Measurements from ENCODE around the gene SYPL2. TPM values are rescaled to one million over a fixed set of nuclear protein-coding genes. Genes with fewer than 3 reads are reported as not detected.
A peak's percentile ranks its signal among the peaks of the same experiment; 100 is the strongest.

The SYPL2 gene
- total RNA-seq, 1 donor from 2014 or later: 1.1 TPM

DNA sequence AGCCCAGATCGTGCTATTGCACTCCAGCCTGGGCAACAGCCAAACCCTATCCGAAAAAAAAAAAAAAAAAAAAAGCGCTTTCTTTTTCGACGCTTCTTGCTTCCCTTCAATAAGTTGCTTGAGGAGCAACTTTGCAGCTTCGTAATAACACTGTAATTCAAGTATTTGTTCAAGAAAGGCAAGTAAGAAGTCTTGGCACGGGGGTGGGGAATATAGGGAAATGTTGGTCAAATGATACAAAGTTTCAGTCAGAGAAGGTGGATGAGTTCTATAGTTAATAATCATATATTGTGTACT lies 39.2 kb upstream of the SYPL2 start:
- TF ChIP-seq CTCF (IDR thresholded peaks at IDR 0.05; ENCODE audit: unreplicated experiment): no peak
- Mint-ChIP-seq H3K27ac (peak overlapping the region; percentile 47), H3K4me1 (ENCODE audit: low read depth) (peaks cover 22% of the 10 kb centered on the region), H3K9me3 (ENCODE audit: low read depth) (no peaks in the 10 kb centered on the region), H3K4me3 (ENCODE audit: low read depth) (peak overlapping the region; percentile 92), H3K36me3 (ENCODE audit: insufficient read depth) (peaks cover 1% of the 10 kb centered on the region), H3K27me3 (no peaks in the 10 kb centered on the region)
- no peak for DNase-seq (ENCODE audit: low spot score, unreplicated experiment)

GRCh38 chr1:109432336-109432735 lies 34.0 kb upstream of the SYPL2 start:
- Mint-ChIP-seq H3K9me3 (ENCODE audit: low read depth) (peaks cover 11% of the 10 kb centered on the region), H3K4me1 (ENCODE audit: low read depth) (peaks cover 6% of the 10 kb centered on the region), H3K27me3 (peaks cover 8% of the 10 kb centered on the region), H3K36me3 (ENCODE audit: insufficient read depth) (no peaks in the 10 kb centered on the region), H3K27ac (no peak overlapping the region), H3K4me3 (ENCODE audit: low read depth) (no peak overlapping the region)
- no peak for DNase-seq (ENCODE audit: low spot score, unreplicated experiment)
- no peak for TF ChIP-seq CTCF (IDR thresholded peaks at IDR 0.05; ENCODE audit: unreplicated experiment)

DNA sequence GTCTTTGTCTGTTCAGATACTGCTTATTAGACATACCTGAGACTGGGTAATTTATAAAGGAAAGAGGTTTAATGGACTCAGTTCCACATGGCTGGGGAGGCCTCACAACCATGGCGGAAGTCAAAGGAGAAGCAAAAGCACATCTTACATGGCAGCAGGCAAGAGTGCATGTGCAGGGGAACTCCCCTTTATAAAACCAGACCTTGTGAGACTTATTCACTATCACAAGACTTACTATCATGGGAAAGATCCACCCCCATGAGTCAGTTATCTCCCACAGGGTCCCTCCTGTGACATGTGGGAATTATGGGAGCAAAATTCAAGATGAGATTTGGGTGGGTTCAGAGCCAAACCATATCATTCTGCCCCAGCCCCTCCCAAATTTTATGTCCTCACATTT lies 33.0 kb upstream of the SYPL2 start:
- Mint-ChIP-seq H3K9me3 (ENCODE audit: low read depth) (peaks cover 11% of the 10 kb centered on the region), H3K4me3 (ENCODE audit: low read depth) (no peak overlapping the region), H3K27me3 (peaks cover 8% of the 10 kb centered on the region), H3K36me3 (ENCODE audit: insufficient read depth) (no peaks in the 10 kb centered on the region), H3K27ac (no peak overlapping the region), H3K4me1 (ENCODE audit: low read depth) (peaks cover 5% of the 10 kb centered on the region)
- no peak for TF ChIP-seq CTCF (IDR thresholded peaks at IDR 0.05; ENCODE audit: unreplicated experiment)
- DNase-seq (ENCODE audit: low spot score, unreplicated experiment): no peak

GRCh38 chr1:109434484-109434883 lies 31.9 kb upstream of the SYPL2 start:
- no peaks in the 10 kb centered on the region for H3K4me1 Mint-ChIP-seq (ENCODE audit: low read depth)
- H3K4me3 Mint-ChIP-seq (ENCODE audit: low read depth): no peak overlapping the region
- peaks cover 8% of the 10 kb centered on the region for H3K27me3 Mint-ChIP-seq
- H3K9me3 Mint-ChIP-seq (ENCODE audit: low read depth): peaks cover 11% of the 10 kb centered on the region
- no peaks in the 10 kb centered on the region for H3K36me3 Mint-ChIP-seq (ENCODE audit: insufficient read depth)
- no peak for TF ChIP-seq CTCF (IDR thresholded peaks at IDR 0.05; ENCODE audit: unreplicated experiment)
- no peak for DNase-seq (ENCODE audit: low spot score, unreplicated experiment)
- H3K27ac Mint-ChIP-seq: no peak overlapping the region

- no peak for TF ChIP-seq CTCF (IDR thresholded peaks at IDR 0.05; ENCODE audit: unreplicated experiment)
- no peak overlapping the region for H3K27ac Mint-ChIP-seq
- no peak for DNase-seq (ENCODE audit: low spot score, unreplicated experiment)
- H3K9me3 Mint-ChIP-seq (ENCODE audit: low read depth): peaks cover 7% of the 10 kb centered on the region
- peaks cover 6% of the 10 kb centered on the region for H3K27me3 Mint-ChIP-seq
- H3K36me3 Mint-ChIP-seq (ENCODE audit: insufficient read depth): no peaks in the 10 kb centered on the region
- H3K4me3 Mint-ChIP-seq (ENCODE audit: low read depth): no peak overlapping the region
- H3K4me1 Mint-ChIP-seq (ENCODE audit: low read depth): no peaks in the 10 kb centered on the region
These were observed 27.5 kb upstream of the SYPL2 start for GRCh38 chr1:109438798-109439297.

Measured in progenitor cell of endocrine pancreas (in vitro differentiated cells).